H9 (cell line): Measurements from ENCODE around the gene ARFGAP2. TPM values are rescaled to one million over a fixed set of nuclear protein-coding genes. Genes with fewer than 3 reads are reported as not detected.

Experiments used
- DNase-seq: peaks from one replicate; pipeline ENCODE4 v3.0.0-alpha.2; 2017
- H2AFZ ChIP-seq: one replicate; pipeline ENCODE4 v1.6.1; 2013; ENCODE audit warnings: mild to moderate bottlenecking, low read length, control low read depth, moderate library complexity
- H2AK5ac ChIP-seq: 2 replicates; pipeline ENCODE4 v1.6.1; 2013; ENCODE audit warnings: low read length, control low read depth, mixed read lengths; ENCODE audit not compliant: insufficient read length
- H2BK120ac ChIP-seq: one replicate; pipeline ENCODE4 v1.6.1; 2013; ENCODE audit warnings: low read depth, mild to moderate bottlenecking, low read length, control low read depth, inconsistent platforms; ENCODE audit not compliant: poor library complexity, severe bottlenecking
- H2BK12ac ChIP-seq: 2 replicates; pipeline ENCODE4 v1.6.1; 2013; ENCODE audit warnings: low read length, control low read depth, mixed read lengths, low read depth; ENCODE audit not compliant: insufficient read length
- H2BK15ac ChIP-seq: 2 replicates; pipeline ENCODE4 v1.6.1; 2013; ENCODE audit warnings: low read depth, low read length, control low read depth
- H2BK20ac ChIP-seq: one replicate; pipeline ENCODE4 v1.6.1; 2013; ENCODE audit warnings: low read depth, mild to moderate bottlenecking, low read length, control low read depth, inconsistent platforms; ENCODE audit not compliant: poor library complexity, severe bottlenecking
- H2BK5ac ChIP-seq: 2 replicates; pipeline ENCODE4 v1.6.1; 2013; ENCODE audit warnings: low read length, control low read depth, mixed read lengths; ENCODE audit not compliant: insufficient read length
- H3K14ac ChIP-seq: 2 replicates; pipeline ENCODE4 v1.6.1; 2013; ENCODE audit warnings: low read length, control low read depth; ENCODE audit not compliant: insufficient read depth
- H3K18ac ChIP-seq: 2 replicates; pipeline ENCODE4 v1.6.1; 2013; ENCODE audit warnings: low read depth, mild to moderate bottlenecking, mixed read lengths, low read length, control low read depth; ENCODE audit not compliant: insufficient read length
- H3K23ac ChIP-seq: 2 replicates; pipeline ENCODE4 v1.6.1; 2013; ENCODE audit warnings: low read length, control low read depth, mixed read lengths, low read depth; ENCODE audit not compliant: insufficient read length
- H3K23me2 ChIP-seq: 2 replicates; pipeline ENCODE4 v1.6.1; 2013; ENCODE audit warnings: low read depth, mild to moderate bottlenecking, mixed read lengths, low read length, control low read depth; ENCODE audit not compliant: insufficient read length, poor library complexity, severe bottlenecking
- H3K27ac ChIP-seq: 2 replicates; pipeline ENCODE4 v1.5.1; 2013; ENCODE audit warnings: low read length, control low read depth, mixed read lengths, low read depth; ENCODE audit not compliant: insufficient read length
- H3K27me3 ChIP-seq: 2 replicates; pipeline ENCODE4 v1.6.1; 2013; ENCODE audit warnings: low read length, control low read depth, inconsistent platforms; ENCODE audit not compliant: insufficient read depth
- H3K4ac ChIP-seq: 2 replicates; pipeline ENCODE4 v1.6.1; 2013; ENCODE audit warnings: low read depth, mild to moderate bottlenecking, control low read depth, inconsistent platforms, low read length, moderate library complexity
- H3K4me1 ChIP-seq: 2 replicates; pipeline ENCODE4 v1.6.1; 2013; ENCODE audit warnings: low read length, control low read depth, inconsistent platforms; ENCODE audit not compliant: insufficient read depth
- H3K4me2 ChIP-seq: 2 replicates; pipeline ENCODE4 v1.6.1; 2013; ENCODE audit warnings: low read length, control low read depth, mixed read lengths; ENCODE audit not compliant: insufficient read length, insufficient read depth
- H3K56ac ChIP-seq: 2 replicates; pipeline ENCODE4 v1.6.1; 2013; ENCODE audit warnings: low read depth, mild to moderate bottlenecking, mixed read lengths, low read length, control low read depth; ENCODE audit not compliant: insufficient read length
- H3K79me1 ChIP-seq: 2 replicates; pipeline ENCODE4 v1.6.1; 2013; ENCODE audit warnings: low read depth, mild to moderate bottlenecking, moderate library complexity, low read length, control low read depth, inconsistent platforms; ENCODE audit not compliant: insufficient read depth, poor library complexity, severe bottlenecking
- H3K79me2 ChIP-seq: 2 replicates; pipeline ENCODE4 v1.6.1; 2013; ENCODE audit warnings: low read length, control low read depth, inconsistent platforms; ENCODE audit not compliant: insufficient read depth
- H3K9ac ChIP-seq: 2 replicates; pipeline ENCODE4 v1.6.1; 2013; ENCODE audit warnings: low read length, control low read depth, mixed read lengths; ENCODE audit not compliant: insufficient read length; ENCODE audit errors: extremely low read depth
- H3K9me3 ChIP-seq: one replicate; pipeline ENCODE4 v1.6.1; 2013; ENCODE audit warnings: low read depth, low read length, inconsistent platforms; ENCODE audit not compliant: control insufficient read depth
- H3T11ph ChIP-seq: one replicate; pipeline ENCODE4 v1.6.1; 2013; ENCODE audit warnings: mild to moderate bottlenecking, low read length, control low read depth, inconsistent platforms
- H4K20me1 ChIP-seq: one replicate; pipeline ENCODE4 v1.6.1; 2013; ENCODE audit not compliant: control insufficient read depth, insufficient read length, insufficient read depth
- H4K5ac ChIP-seq: 2 replicates; pipeline ENCODE4 v1.6.1; 2013; ENCODE audit warnings: low read depth, mild to moderate bottlenecking, mixed read lengths, low read length, control low read depth; ENCODE audit not compliant: insufficient read length
- H4K8ac ChIP-seq: replicated peaks from 2 replicates; pipeline ENCODE4 v1.6.1; 2013; ENCODE audit warnings: low read length, control low read depth, mixed read lengths, low read depth; ENCODE audit not compliant: insufficient read length
- H4K91ac ChIP-seq: 2 replicates; pipeline ENCODE4 v1.6.1; 2013; ENCODE audit warnings: low read depth, mild to moderate bottlenecking, moderate library complexity, mixed read lengths, low read length, control low read depth; ENCODE audit not compliant: insufficient read length
- H3K27ac Mint-ChIP-seq, 3 experiments: 2 replicates in 2 of 3; 3 replicates in 1 of 3; pipeline ENCODE4 v1.8.0; 2020 to 2021; ENCODE audit warnings: mixed read lengths in 3 of 3, mild to moderate bottlenecking in 1 of 3, moderate library complexity in 1 of 3
- H3K27me3 Mint-ChIP-seq: 2 replicates; pipeline ENCODE4 v1.8.0; 2021; ENCODE audit warnings: low read depth, mild to moderate bottlenecking, moderate library complexity, mixed read lengths
- H3K36me3 Mint-ChIP-seq, 3 experiments: 2 replicates in 2 of 3; 3 replicates in 1 of 3; pipeline ENCODE4 v1.8.0; 2020 to 2021; ENCODE audit warnings: low read depth in 3 of 3, mixed read lengths in 3 of 3; ENCODE audit not compliant: insufficient read depth in 1 of 3
- H3K4me1 Mint-ChIP-seq, 2 experiments: 2 replicates each; pipeline ENCODE4 v1.8.0; 2020; ENCODE audit warnings: mixed read lengths in 2 of 2
- H3K4me3 Mint-ChIP-seq, 2 experiments: 2 replicates in 1 of 2; 3 replicates in 1 of 2; pipeline ENCODE4 v1.8.0; 2020 to 2021; ENCODE audit warnings: mild to moderate bottlenecking in 2 of 2, mixed read lengths in 2 of 2, moderate library complexity in 1 of 2
- H3K9me3 Mint-ChIP-seq, 2 experiments: 2 replicates in 1 of 2; 3 replicates in 1 of 2; pipeline ENCODE4 v1.8.0; 2020; ENCODE audit warnings: mild to moderate bottlenecking in 2 of 2, mixed read lengths in 2 of 2, moderate library complexity in 1 of 2
- WGBS: extraction: QIAGEN DNeasy Blood & Tissue Kit; methylation state at CpG from one replicate; pipeline ENCODE4 v1.1.7; 2013; ENCODE audit warnings: missing lambda C conversion rate, low lambda C conversion rate, mixed read lengths; ENCODE audit not compliant: insufficient read length; ENCODE audit errors: extremely low coverage; 5-methylcytosine and 5-hydroxymethylcytosine counted together
- total RNA-seq: library from RNA; stranded (reverse); gene quantifications from 2 replicates; pipeline ENCODE4 v1.2.1, GENCODE V29; 2021
- TF ChIP-seq, protein P1 (sequence below): fragments of 200-600 bp; sonication (generic); conservative IDR thresholded peaks from 3 replicates; pipeline ENCODE4 v1.8.0; 2021; ENCODE audit warnings: antibody characterized with exemption, mild to moderate bottlenecking

Gene ARFGAP2
- total RNA-seq, 1 experiment from 2014 or later: 72.3 TPM

GRCh38 chr11:47187723-47188122 lies 11.0 kb upstream of the ARFGAP2 start:
- Histone ChIP-seq H3K18ac (no peak overlapping the region), H2BK12ac (no peak overlapping the region), H3K79me1 (no peaks in the 10 kb centered on the region), H3K79me2 (no peaks in the 10 kb centered on the region), H4K5ac (no peak overlapping the region), H3K9ac (no peak overlapping the region), H3K4ac (no peak overlapping the region), H4K20me1 (no peaks in the 10 kb centered on the region), H3K27ac (no peak overlapping the region), H4K8ac (no peak overlapping the region), H3K56ac (no peak overlapping the region), H2BK120ac (no peak overlapping the region), H3K23me2 (peaks cover 14% of the 10 kb centered on the region), H3K14ac (no peak overlapping the region), H2BK5ac (no peak overlapping the region), H3K23ac (no peak overlapping the region), H2BK15ac (no peak overlapping the region), H3K4me1 (no peaks in the 10 kb centered on the region), H3K9me3 (no peaks in the 10 kb centered on the region), H2AK5ac (no peak overlapping the region), H2BK20ac (no peak overlapping the region), H3K4me2 (peak overlapping the region; percentile 50), H4K91ac (no peak overlapping the region), H3K27me3 (no peaks in the 10 kb centered on the region), H3T11ph (no peak overlapping the region), H2AFZ (no peak overlapping the region)
- Mint-ChIP-seq H3K9me3 (no peaks in the 10 kb centered on the region), H3K27ac (no peak overlapping the region), H3K4me1 (peaks cover 18 to 28% of the 10 kb centered on the region in 2 experiments), H3K4me3 (peak overlapping the region; percentile 71 to 91), H3K27me3 (peaks cover 28% of the 10 kb centered on the region), H3K36me3 (peaks cover 0 to 6% (median 5%) of the 10 kb centered on the region in 3 experiments; a peak in 4 of 7 replicates)
- DNase-seq: no peak
- no CpG with 5 or more reads among the region's 5 CpGs for whole genome bisulfite sequencing
- TF ChIP-seq, protein P1, sequence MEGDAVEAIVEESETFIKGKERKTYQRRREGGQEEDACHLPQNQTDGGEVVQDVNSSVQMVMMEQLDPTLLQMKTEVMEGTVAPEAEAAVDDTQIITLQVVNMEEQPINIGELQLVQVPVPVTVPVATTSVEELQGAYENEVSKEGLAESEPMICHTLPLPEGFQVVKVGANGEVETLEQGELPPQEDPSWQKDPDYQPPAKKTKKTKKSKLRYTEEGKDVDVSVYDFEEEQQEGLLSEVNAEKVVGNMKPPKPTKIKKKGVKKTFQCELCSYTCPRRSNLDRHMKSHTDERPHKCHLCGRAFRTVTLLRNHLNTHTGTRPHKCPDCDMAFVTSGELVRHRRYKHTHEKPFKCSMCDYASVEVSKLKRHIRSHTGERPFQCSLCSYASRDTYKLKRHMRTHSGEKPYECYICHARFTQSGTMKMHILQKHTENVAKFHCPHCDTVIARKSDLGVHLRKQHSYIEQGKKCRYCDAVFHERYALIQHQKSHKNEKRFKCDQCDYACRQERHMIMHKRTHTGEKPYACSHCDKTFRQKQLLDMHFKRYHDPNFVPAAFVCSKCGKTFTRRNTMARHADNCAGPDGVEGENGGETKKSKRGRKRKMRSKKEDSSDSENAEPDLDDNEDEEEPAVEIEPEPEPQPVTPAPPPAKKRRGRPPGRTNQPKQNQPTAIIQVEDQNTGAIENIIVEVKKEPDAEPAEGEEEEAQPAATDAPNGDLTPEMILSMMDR: no peak
